ENCODE results near the gene BAD.

DNA sequence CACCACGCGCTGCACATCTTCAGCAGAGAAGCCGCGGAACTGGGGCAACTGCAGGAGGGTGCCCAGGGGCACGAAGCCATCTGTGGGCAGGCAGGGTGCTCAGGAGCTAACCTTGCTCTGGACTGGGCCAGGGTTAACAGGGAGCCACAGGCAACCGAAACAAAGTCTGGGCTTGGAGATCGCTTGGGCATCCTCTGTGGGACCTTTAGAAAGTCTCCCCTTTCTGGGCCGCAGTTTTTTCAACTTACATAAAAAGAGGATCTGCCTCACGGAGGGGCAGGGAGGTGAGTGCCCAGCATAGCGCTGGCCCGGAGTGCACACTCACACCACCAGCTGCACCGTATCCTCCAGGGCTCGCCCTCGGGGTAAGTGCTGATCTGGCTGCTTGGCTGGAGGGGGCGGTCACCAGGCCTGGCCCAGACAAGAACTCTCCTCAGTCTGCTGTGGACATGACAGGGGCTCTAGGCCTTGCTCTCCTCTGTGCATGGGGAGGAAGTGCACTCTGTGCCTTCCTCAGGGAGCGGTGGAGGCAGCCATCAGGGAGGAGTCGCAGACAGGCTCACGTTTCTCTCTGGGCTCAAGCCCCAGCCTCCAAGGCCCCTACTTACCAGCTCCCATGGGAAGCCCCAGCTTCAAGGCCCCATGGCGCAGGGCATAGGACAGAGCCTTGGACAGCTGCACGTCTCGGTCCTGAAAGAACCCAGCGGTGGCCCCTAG lies 59.4 kb downstream of the BAD start:
- TF ChIP-seq, protein P1, sequence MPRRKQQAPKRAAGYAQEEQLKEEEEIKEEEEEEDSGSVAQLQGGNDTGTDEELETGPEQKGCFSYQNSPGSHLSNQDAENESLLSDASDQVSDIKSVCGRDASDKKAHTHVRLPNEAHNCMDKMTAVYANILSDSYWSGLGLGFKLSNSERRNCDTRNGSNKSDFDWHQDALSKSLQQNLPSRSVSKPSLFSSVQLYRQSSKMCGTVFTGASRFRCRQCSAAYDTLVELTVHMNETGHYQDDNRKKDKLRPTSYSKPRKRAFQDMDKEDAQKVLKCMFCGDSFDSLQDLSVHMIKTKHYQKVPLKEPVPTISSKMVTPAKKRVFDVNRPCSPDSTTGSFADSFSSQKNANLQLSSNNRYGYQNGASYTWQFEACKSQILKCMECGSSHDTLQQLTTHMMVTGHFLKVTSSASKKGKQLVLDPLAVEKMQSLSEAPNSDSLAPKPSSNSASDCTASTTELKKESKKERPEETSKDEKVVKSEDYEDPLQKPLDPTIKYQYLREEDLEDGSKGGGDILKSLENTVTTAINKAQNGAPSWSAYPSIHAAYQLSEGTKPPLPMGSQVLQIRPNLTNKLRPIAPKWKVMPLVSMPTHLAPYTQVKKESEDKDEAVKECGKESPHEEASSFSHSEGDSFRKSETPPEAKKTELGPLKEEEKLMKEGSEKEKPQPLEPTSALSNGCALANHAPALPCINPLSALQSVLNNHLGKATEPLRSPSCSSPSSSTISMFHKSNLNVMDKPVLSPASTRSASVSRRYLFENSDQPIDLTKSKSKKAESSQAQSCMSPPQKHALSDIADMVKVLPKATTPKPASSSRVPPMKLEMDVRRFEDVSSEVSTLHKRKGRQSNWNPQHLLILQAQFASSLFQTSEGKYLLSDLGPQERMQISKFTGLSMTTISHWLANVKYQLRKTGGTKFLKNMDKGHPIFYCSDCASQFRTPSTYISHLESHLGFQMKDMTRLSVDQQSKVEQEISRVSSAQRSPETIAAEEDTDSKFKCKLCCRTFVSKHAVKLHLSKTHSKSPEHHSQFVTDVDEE (CRISPR knock-in tag; IDR thresholded peaks at IDR 0.05): no peak
- no peak for TF ChIP-seq PATZ1 (CRISPR knock-in tag; IDR thresholded peaks at IDR 0.05; ENCODE audit: borderline replicate concordance)
- no peak for TF ChIP-seq ARNTL (CRISPR knock-in tag; IDR thresholded peaks at IDR 0.05; ENCODE audit: borderline replicate concordance, low read depth)
- TF ChIP-seq CSRNP3 (CRISPR knock-in tag; IDR thresholded peaks at IDR 0.05): no peak
- TF ChIP-seq ZNF565 (CRISPR knock-in tag; conservative IDR thresholded peaks at IDR 0.05; ENCODE audit: low read depth): no peak
- no peak for TF ChIP-seq RARB (CRISPR knock-in tag; IDR thresholded peaks at IDR 0.05)
